AG09309 (cell line): ENCODE data around the gene P2RY11.
A peak's percentile ranks its signal among the peaks of the same experiment; 100 is the strongest.

Source experiments
- DNase-seq: peaks from one replicate; pipeline ENCODE4 v3.0.0-alpha.2; 2010; ENCODE audit warnings: low read depth
- H3K4me3 ChIP-seq: 2 replicates; pipeline ENCODE4 v1.5.1; 2011; ENCODE audit warnings: mild to moderate bottlenecking, low read depth, low read length, moderate library complexity; ENCODE audit not compliant: control insufficient read depth
- CTCF ChIP-seq: IDR thresholded peaks from 2 replicates; pipeline ENCODE4 v1.5.1; 2011; ENCODE audit warnings: mild to moderate bottlenecking, low read depth, low read length, inconsistent platforms; ENCODE audit not compliant: insufficient read depth, control insufficient read depth; ENCODE audit errors: missing control alignments

P2RY11 gene

GRCh38 chr19:10092648-10093294 is 18.7 kb upstream of the P2RY11 start:
- DNase-seq, result no peak
- no peak for TF ChIP-seq CTCF
- no peak overlapping the region for H3K4me3 ChIP-seq

DNA sequence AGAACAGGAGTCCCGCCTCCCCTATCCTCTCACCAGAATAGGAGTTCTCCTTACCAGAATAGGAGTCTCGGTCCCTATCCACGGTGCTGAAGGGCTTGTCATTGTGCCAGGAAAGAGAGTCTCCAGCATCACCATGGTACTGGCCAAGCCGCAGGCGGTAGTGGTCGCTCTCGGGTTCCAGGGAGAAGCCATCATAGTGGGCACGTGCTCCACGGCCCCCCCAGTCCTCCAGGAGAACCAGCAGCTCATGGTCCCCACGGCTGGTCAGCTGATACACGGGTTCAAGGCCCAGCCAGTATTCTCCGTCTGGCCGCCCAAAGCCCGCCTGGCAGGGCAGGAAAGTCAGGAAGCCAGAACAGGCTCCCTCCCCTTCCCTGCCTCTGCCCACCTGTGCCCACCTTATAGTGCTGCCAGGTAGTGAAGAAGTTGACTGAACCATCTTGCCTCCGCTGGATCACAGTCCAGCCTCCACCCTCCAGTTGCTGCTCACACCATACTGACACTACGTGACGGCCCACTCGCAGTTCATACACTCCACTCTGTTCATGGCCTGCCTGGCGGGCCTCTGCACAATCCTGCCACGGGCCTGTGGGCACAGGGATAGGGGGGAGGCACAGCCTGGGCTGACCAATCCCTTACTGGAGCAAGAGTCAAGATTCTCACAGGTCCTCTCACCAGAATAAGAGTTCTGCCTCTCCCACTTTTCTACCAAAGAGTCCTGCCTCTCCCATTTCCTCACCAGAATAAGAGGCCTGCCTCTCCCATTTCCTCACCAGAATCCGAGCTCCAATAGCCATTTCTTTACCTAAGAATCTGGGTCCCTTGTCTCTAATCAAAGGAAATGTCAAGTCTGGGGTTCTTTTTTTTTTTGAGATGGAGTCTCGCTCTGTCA is 18.0 kb upstream of the P2RY11 start:
- no peak for DNase-seq
- no peak overlapping the region for H3K4me3 ChIP-seq
- TF ChIP-seq CTCF, result no peak

- peak overlapping the region; percentile 34 for H3K4me3 ChIP-seq
- no peak for DNase-seq
- TF ChIP-seq CTCF, result no peak
Observed at GRCh38 chr19:10095622-10095947, 15.9 kb upstream of the P2RY11 start.

GRCh38 chr19:10095948-10096614 is 15.4 kb upstream of the P2RY11 start:
- peak overlapping the region; percentile 34 for H3K4me3 ChIP-seq
- no peak for TF ChIP-seq CTCF
- DNase-seq, result peak; percentile 50

DNA sequence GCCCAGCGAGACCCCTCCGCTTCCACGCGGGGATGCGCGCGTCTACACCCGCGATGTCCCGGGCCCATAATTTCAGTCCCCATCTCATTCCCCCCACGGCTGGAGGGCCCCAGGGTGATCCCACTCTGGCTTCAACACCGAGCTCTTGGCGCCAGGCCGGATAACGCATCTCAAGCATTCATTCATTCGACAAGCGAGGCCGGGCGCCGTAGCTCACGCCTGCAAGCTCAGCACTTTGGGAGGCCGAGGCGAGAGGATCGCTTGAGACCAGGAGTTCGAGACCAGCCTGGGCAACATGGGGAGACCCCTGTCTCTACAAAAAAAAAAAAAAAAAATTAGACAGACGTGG is 14.9 kb upstream of the P2RY11 start:
- H3K4me3 ChIP-seq, result peak overlapping the region; percentile 30
- no peak for DNase-seq
- no peak for TF ChIP-seq CTCF

DNA sequence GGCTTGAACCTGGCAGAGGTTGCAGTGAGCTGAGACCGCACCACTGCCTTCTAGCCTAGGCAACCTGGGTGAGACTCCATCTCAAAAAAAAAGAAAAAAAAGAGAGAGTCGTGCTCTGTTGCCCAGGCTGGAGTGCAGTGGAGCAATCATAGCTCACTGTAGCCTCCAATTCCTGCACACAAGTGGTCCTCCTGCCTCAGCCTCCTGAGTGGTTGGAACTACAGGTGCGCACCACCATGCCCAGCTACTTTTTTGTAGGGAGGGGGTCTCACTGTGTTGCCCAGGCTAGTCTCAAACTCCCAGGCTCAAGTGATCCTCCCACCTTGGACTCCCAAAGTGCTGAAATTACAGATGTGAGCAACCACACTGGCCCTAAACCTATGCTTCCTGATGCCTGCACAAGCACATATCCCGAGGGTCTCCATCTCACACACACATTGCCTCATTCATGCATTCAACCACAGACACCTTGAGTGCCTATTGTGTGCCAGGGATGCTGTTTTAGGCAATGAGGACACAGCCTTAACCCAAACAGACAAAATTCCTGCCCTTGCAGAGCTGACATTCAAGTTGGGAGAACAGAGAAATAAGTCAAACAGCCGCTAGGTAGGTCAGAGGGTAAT is 11.2 kb upstream of the P2RY11 start:
- no peak overlapping the region for H3K4me3 ChIP-seq
- TF ChIP-seq CTCF, result no peak
- DNase-seq, result no peak
